Tibial nerve (tissue), 4 donors: ENCODE results near the gene FA2H. TPM values are rescaled to one million over a fixed set of nuclear protein-coding genes. Genes with fewer than 3 reads are reported as not detected.

Experiments used
- DNase-seq, 2 donors: peaks; one replicate each; pipeline ENCODE4 v3.0.0-alpha.2; 2019; ENCODE audit warnings: low spot score in 2 of 2
- H3K27ac ChIP-seq, 4 donors: fragments of 200-600 bp; sonication (generic) in 3 of 4; one replicate each; pipeline ENCODE4 v1.5.1; 2017 to 2019; ENCODE audit warnings: mild to moderate bottlenecking in 1 of 4
- H3K27me3 ChIP-seq, 2 donors: fragments of 200-600 bp; sonication (generic) in 1 of 2; one replicate each; pipeline versions ENCODE4 v1.5.1 to v1.6.0; 2017 to 2019
- H3K36me3 ChIP-seq, 3 donors: fragments of 200-600 bp; sonication (generic); one replicate each; pipeline ENCODE4 v1.5.1; 2018 to 2019
- H3K4me1 ChIP-seq, 4 donors: fragments of 200-600 bp; sonication (generic) in 3 of 4; one replicate each; pipeline ENCODE4 v1.5.1; 2017 to 2019
- H3K4me3 ChIP-seq, 4 donors: fragments of 200-600 bp; sonication (generic) in 3 of 4; one replicate each; pipeline ENCODE4 v1.5.1; 2017 to 2019; ENCODE audit warnings: mild to moderate bottlenecking in 1 of 4, moderate library complexity in 1 of 4
- H3K9me3 ChIP-seq, 4 donors: fragments of 200-600 bp; sonication (generic) in 3 of 4; one replicate each; pipeline ENCODE4 v1.5.1; 2017 to 2019
- EP300 ChIP-seq, 2 donors: sonication (generic); formaldehyde crosslinking; IDR thresholded peaks; one replicate each; pipeline ENCODE4 v1.6.1; 2017; ENCODE audit warnings: antibody characterized with exemption in 2 of 2, mild to moderate bottlenecking in 1 of 2
- POLR2A ChIP-seq, 2 donors: fragments of 450-650 bp; IDR thresholded peaks; one replicate each; pipeline ENCODE4 v1.6.1; 2017; ENCODE audit warnings: antibody characterized with exemption in 2 of 2, mild to moderate bottlenecking in 2 of 2, moderate library complexity in 2 of 2
- WGBS, 2 donors: methylation state at CpG; one replicate each; pipeline ENCODE4 v1.1.5; 2018; 5-methylcytosine and 5-hydroxymethylcytosine counted together
- total RNA-seq, 4 donors: library from RNA; depleted of rRNA; stranded (reverse); fragments of >200 nt; gene quantifications; one replicate each; pipeline ENCODE4 v1.1.0, GENCODE V29; 2016
- TF ChIP-seq, protein P1 (sequence below), 5 experiments: fragments of 200-600 bp in 3 of 5; fragments of 450-650 bp in 2 of 5; sonication (generic) in 3 of 5; IDR thresholded peaks; one replicate each; pipeline ENCODE4 v1.5.1; 2016 to 2019; ENCODE audit warnings: antibody characterized with exemption in 5 of 5, mild to moderate bottlenecking in 3 of 5, moderate library complexity in 2 of 5

FA2H gene
- total RNA-seq, 4 donors from 2014 or later: 11.9 to 31.6 (median 21.6) TPM

DNA sequence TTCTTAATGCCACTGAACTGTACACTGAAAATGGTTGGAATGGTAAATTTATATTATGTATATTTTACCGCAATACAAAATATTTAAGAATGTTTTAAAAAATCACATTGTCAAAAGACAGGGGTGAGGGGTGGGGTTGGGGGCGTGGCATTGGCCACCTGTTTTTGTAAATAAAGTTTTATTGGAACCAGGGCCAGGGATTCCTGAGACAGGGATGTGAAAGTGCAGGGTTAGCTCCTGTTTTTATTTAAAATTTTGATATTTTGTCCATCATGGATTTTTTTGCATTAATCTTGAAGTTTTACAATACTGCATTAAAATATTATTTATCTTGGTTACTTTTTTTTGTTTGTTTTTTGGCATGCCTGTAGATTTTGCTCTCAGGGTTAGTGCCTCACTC is 2.3 kb upstream of the FA2H start:
- no peaks in the 10 kb centered on the region for H3K36me3 ChIP-seq
- H3K9me3 ChIP-seq: no peaks in the 10 kb centered on the region
- H3K4me1 ChIP-seq: peaks cover 0 to 25% (median 6%) of the 10 kb centered on the region in 4 donors
- 87 to 89% methylated on average over 2 of the region's 2 CpGs for WGBS, 2 donors
- TF ChIP-seq POLR2A (IDR thresholded peaks at IDR 0.05) (no peak), EP300 (IDR thresholded peaks at IDR 0.05) (no peak)
- TF ChIP-seq, protein P1, sequence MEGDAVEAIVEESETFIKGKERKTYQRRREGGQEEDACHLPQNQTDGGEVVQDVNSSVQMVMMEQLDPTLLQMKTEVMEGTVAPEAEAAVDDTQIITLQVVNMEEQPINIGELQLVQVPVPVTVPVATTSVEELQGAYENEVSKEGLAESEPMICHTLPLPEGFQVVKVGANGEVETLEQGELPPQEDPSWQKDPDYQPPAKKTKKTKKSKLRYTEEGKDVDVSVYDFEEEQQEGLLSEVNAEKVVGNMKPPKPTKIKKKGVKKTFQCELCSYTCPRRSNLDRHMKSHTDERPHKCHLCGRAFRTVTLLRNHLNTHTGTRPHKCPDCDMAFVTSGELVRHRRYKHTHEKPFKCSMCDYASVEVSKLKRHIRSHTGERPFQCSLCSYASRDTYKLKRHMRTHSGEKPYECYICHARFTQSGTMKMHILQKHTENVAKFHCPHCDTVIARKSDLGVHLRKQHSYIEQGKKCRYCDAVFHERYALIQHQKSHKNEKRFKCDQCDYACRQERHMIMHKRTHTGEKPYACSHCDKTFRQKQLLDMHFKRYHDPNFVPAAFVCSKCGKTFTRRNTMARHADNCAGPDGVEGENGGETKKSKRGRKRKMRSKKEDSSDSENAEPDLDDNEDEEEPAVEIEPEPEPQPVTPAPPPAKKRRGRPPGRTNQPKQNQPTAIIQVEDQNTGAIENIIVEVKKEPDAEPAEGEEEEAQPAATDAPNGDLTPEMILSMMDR (IDR thresholded peaks at IDR 0.05): no peak
- peaks cover 0 to 22% of the 10 kb centered on the region in 2 donors for H3K27me3 ChIP-seq
- H3K4me3 ChIP-seq: no peak overlapping the region
- DNase-seq: no peak
- no peak overlapping the region for H3K27ac ChIP-seq

DNA sequence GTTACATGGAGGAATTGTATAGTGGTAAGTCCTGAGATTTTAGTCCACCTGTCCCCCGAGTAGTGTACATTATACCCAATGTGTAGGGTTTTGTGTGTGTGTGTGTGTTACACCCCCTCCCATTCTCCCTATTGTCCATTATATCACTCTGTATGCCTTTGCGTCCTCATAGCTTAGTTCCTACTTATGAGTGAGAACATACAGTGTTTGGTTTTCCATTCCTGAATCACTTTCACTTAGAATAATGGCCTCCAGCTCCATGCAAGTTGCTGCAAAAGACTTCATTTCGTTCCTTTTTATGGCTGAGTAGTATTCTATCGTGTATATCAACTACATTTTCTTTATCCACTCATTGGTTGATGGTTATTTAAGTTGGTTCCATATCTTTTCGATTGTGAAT is 635 bp upstream of the FA2H start:
- WGBS, 2 donors: 62 to 64% methylated on average over 5 of the region's 5 CpGs
- Histone ChIP-seq H3K27ac (peak overlapping the region in 3 of 4 donors; percentile 70 to 91 (median 81)), H3K36me3 (no peaks in the 10 kb centered on the region), H3K4me3 (peak overlapping the region in 3 of 4 donors; percentile 59 to 72 (median 65)), H3K27me3 (peaks cover 0 to 26% of the 10 kb centered on the region in 2 donors), H3K9me3 (no peaks in the 10 kb centered on the region), H3K4me1 (peaks cover 0 to 25% (median 6%) of the 10 kb centered on the region in 4 donors)
- DNase-seq: no peak
- TF ChIP-seq, protein P1 (IDR thresholded peaks at IDR 0.05): no peak
- TF ChIP-seq POLR2A (IDR thresholded peaks at IDR 0.05) (no peak), EP300 (IDR thresholded peaks at IDR 0.05) (no peak)

DNA sequence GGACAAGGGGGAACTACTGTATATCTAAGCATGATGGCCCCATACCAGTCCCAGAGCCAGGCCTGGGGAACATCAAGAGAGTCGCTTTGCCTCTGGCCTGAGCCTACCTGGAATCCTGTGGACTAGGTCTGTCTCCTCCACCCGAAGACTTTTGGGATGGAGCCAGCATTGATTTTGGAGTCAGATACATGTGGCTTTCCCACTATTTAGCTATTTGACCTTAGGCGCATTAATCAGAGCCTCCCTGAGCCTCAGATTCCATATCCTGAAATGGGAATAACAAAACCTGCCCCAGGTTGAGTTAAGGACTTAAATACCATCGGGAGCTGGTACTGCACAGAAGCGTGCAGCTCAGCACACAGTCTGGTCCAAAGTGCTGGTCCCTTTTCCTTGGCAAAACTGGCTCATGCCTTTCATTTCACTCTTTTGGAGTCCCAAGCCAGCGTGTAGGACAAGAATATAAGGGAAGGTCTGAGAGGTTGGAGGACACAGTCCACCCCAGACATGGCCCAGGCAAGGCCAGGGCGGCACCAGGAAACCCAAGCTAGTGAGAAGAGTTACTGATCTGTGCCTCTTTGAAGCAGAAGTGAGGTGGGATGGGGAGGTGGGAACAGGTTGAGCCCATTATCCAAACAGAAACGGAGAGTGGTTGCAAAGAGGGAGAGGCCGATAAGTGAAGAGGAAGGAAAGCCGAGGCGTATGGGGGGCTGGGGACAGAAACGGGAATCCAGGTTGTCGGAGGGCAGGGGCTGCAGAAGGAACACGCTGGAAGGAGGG is 986 bp downstream of the FA2H start:
- Histone ChIP-seq H3K27ac (peak overlapping the region; percentile 53 to 91 (median 76)), H3K9me3 (no peaks in the 10 kb centered on the region), H3K4me1 (peaks cover 0 to 31% (median 6%) of the 10 kb centered on the region in 4 donors), H3K27me3 (peaks cover 0 to 26% of the 10 kb centered on the region in 2 donors), H3K36me3 (no peaks in the 10 kb centered on the region), H3K4me3 (peak overlapping the region; percentile 31 to 72 (median 62))
- WGBS, 2 donors: 42 to 45% methylated on average over 14 of the region's 14 CpGs
- no peak for DNase-seq
- TF ChIP-seq POLR2A (IDR thresholded peaks at IDR 0.05): no peak
- no peak for TF ChIP-seq EP300 (IDR thresholded peaks at IDR 0.05)
- TF ChIP-seq, protein P1 (IDR thresholded peaks at IDR 0.05): no peak

DNA sequence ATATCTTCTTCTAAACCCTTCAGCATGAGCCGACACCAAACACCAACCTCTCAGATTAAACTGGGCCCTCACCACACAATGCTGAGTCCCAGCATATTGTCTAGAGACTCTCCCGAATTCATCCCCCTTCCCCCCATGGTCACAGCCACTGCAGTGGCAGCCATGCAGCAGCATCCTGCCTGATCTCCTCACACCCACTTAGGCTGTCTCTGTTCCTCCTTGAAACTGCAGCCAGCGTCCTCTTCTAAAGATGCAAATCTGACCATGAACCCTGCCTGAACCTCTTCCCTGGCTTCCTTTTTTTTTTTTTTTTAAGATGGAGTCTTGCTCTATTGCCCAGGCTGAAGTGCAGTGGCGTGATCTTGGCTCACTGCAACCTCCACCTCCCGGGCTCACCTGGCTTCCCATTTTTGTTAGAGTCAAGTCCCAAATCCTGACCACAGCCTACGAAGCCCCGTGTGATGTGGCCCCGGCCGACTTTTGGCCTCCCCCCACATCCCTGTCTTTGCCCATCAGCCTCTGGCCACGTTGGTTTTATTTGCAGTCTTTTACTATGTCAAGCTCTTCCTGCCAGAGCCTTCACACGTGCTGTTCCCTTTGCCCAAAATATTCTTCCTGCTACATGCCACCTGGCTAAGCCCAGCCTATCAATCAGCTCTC is 2.8 kb downstream of the FA2H start:
- peaks cover 0 to 9% (median 0%) of the 10 kb centered on the region in 3 donors for H3K36me3 ChIP-seq
- peaks cover 0 to 39% (median 6%) of the 10 kb centered on the region in 4 donors for H3K4me1 ChIP-seq
- 75 to 81% methylated on average over 11 of the region's 11 CpGs for WGBS, 2 donors
- H3K4me3 ChIP-seq: no peak overlapping the region
- peaks cover 0 to 26% of the 10 kb centered on the region in 2 donors for H3K27me3 ChIP-seq
- H3K9me3 ChIP-seq: peaks cover 0 to 3% (median 0%) of the 10 kb centered on the region in 4 donors
- no peak for DNase-seq
- no peak overlapping the region for H3K27ac ChIP-seq
- no peak for TF ChIP-seq POLR2A (IDR thresholded peaks at IDR 0.05)
- TF ChIP-seq EP300 (IDR thresholded peaks at IDR 0.05): no peak
- TF ChIP-seq, protein P1 (IDR thresholded peaks at IDR 0.05): no peak
